GM12875 (cell line): Measurements from ENCODE around the gene SMIM33.

ENCODE experiments used
- H3K4me3 ChIP-seq: one replicate; pipeline ENCODE4 v1.5.1; 2011; ENCODE audit warnings: low read depth, low read length, control low read depth
- CTCF ChIP-seq: IDR thresholded peaks from 2 replicates; pipeline ENCODE4 v1.5.1; 2011; ENCODE audit warnings: low read depth, mild to moderate bottlenecking, control low read depth, inconsistent platforms, low read length, moderate library complexity, borderline replicate concordance; ENCODE audit not compliant: insufficient read depth

SMIM33 gene

DNA sequence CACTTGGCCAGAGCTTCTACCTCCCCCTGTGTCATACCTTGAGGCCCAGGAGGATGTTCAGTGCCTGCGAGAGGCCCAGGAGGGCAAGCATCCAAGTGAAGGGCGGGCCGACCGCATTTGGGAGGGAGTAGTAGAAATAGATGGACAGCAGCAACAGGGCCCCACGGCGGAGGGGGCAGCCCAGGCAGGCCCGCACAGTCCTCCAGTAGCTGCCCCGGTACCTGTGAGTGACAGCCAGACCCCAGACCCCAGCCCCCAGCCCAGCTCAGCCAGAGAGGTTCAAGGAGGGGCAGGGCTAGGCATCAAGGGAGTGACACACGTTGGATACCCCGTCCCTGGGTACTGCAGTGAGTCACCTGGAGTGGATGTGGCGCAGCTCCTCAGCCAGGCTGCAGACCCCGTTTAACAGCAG is 10.3 kb downstream of the SMIM33 start:
- H3K4me3 ChIP-seq: peak overlapping the region; percentile 40
- TF ChIP-seq CTCF: no peak

GRCh38 chr5:139481580-139482049 is 10.8 kb downstream of the SMIM33 start:
- peak overlapping the region; percentile 40 for H3K4me3 ChIP-seq
- no peak for TF ChIP-seq CTCF

DNA sequence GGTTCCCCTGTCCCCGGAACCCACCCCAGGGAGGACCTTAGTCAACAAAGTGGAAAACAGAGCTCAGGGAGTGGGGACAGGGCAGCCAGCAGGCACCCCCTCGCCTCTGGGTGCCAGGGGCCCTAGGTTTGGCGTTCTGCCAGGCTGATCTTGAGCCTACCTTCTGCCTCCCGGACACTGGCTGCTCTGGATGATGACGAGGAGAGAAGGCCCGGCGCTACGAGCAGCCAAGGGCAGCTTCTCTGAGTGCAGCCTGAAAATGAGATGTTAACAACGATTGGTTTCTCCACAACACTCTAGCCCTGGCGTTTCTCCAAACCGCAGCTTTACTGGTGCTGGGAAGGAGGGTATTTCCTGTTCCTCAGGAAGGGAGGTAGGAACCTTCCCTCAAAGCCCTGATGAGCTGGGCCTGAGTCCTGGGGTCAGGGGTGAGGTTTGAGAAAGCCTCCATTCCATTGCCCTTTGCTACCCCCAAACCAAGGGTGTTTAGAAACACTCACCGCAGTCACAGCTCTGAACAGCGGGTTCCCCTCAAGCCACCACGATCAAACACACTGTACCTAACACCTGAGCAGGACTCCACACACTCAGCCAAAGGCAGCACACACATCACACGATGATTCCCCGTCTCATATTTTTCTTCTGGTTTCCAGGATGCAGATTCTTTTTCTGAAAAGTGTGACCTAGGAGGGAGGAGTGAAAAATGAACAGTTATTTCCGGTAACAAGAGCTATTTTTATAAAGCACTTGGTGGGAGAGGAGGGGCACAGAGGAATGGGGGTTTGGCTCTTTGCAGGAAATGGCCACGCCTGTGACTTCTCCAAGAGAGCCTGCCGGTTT is 11.5 kb downstream of the SMIM33 start, which contains the start of gene STING1:
Gene STING1, minus strand, starts transcription at position 709 of the 840 bp plus-strand sequence. CDS start 1,054 bp downstream, outside the sequence.
- H3K4me3 ChIP-seq: peak within 1 kb of the TSS; percentile 40

DNA sequence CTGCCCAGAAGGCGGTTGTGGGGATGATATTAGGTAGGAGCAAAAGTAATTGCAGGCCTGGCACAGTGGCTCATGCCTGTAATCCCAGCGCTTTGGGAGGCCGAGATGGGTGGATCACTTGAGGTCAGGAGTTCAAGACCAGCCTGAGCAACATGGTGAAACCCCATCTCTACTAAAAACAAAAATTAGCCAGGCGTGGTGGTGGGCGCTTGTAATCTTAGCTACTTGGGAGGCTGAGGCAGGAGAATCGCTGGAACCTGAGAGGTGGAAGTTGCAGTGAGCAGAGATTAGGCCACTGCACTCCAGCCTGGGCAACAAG is 12.0 kb downstream of the SMIM33 start:
- peak overlapping the region; percentile 40 for H3K4me3 ChIP-seq

More for the DNA sequence above, 11.5 kb downstream of the SMIM33 start, which contains the start of gene STING1:
- no peak for TF ChIP-seq CTCF

DNA sequence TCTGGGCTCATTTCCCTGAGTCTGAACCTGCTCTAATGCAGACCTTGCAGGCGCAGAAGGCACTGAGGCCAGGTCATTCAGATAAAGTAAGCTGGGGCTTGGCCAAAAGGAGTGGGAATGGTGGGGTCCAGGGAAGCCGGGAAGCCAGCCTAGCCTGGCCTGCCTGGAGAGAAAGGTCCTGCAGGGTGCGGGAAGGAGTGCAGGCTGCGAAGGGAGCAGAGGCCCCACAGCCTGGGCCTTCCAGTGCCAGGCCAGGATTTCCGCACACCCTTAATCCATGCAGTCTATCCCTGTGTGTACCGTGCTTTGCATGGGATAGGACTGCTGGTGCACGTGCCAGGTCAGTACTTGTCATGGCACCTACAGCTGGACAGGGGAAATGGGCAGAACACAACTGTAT is 15.4 kb downstream of the SMIM33 start:
- no peak overlapping the region for H3K4me3 ChIP-seq
- TF ChIP-seq CTCF: no peak

DNA sequence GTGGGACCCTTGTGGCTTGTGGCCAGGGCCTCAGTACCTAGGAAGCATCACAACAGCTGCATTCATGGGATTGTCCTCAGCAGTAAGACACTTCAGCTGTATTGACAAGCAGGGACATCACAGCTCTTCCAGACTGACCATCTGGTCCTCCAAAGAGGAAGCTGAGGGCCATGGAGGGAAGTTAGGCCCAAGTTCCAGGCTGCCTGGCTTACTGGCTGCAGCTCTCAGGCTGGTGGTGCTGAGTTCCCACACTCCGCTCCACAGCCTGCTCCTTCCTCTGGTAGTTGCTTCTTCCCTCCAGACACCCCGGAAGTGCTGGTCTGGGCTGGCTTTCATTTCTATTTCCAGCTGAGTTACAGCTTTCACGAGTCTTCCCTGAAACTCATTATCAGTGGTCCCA is 17.5 kb downstream of the SMIM33 start:
- TF ChIP-seq CTCF: no peak
- H3K4me3 ChIP-seq: no peak overlapping the region

DNA sequence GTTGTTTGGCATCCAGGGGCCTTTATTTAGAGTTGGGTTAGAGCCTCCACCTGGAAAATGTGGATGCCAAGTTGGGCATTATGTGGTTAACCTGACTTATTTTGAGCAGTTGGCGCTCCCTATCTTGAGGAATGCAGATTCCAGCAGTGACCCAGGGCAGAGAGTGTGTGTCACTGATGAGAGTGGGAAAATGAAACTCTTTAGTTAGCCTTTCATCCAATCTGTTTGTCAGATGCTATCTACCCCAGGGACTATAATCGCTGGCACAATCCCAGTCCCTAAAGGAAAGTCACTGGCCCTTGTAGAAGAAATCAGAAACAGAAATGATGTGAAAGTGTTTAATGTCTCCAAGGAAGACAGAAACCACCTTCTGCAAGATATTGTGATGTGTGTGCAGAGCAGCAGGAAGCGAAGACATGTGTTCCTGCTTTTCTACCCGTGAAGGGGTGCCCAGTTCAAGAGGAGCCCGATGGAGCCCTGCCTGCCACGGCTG is 21.9 kb downstream of the SMIM33 start:
- no peak for TF ChIP-seq CTCF
- no peak overlapping the region for H3K4me3 ChIP-seq
